H54 (cell line): ENCODE results near the gene LRRC26.
"Not testable (repeated sequence)": the region's sequence is repeated elsewhere in the genome, so short reads cannot be mapped to it uniquely, and the experiment has no call there.

Source experiments
- DNase-seq: peaks from one replicate; pipeline ENCODE4 v3.0.0; 2011; ENCODE audit warnings: low spot score, mixed read lengths; ENCODE audit not compliant: insufficient read length
- FAIRE-seq: peaks from 3 replicates; lab custom pipeline; 2011; peaks lifted over from hg19 to GRCh38; lab: Jason Lieb, UNC
- POLR2A ChIP-seq: IDR thresholded peaks from 2 replicates; pipeline ENCODE4 v1.6.1; 2011; ENCODE audit warnings: low read depth, mild to moderate bottlenecking, low read length

Gene LRRC26

GRCh38 chr9:137128158-137128861 is 41.5 kb downstream of the LRRC26 start:
- DNase-seq (no peak), FAIRE-seq (no peak)
- no peak for TF ChIP-seq POLR2A

GRCh38 chr9:137127301-137128157 is 42.3 kb downstream of the LRRC26 start:
- TF ChIP-seq POLR2A = no peak
- FAIRE-seq (no peak), DNase-seq (no peak)

GRCh38 chr9:137126786-137127185 is 43.1 kb downstream of the LRRC26 start:
- TF ChIP-seq POLR2A = no peak
- FAIRE-seq = no peak
- DNase-seq = no peak

- DNase-seq, FAIRE-seq: not testable (repeated sequence)
These were observed 45.8 kb downstream of the LRRC26 start for GRCh38 chr9:137123952-137124462.

- FAIRE-seq = no peak
- DNase-seq = no peak
- no peak for TF ChIP-seq POLR2A
These were observed 46.4 kb downstream of the LRRC26 start for GRCh38 chr9:137123468-137123837.

GRCh38 chr9:137122796-137123467 is 46.9 kb downstream of the LRRC26 start:
- not testable (repeated sequence) for FAIRE-seq, DNase-seq

- not testable (repeated sequence) for FAIRE-seq, DNase-seq
These were observed 47.7 kb downstream of the LRRC26 start for GRCh38 chr9:137121927-137122795.
